ENCODE data around the gene RPL29.

The RPL29 gene

GRCh38 chr3:52025453-52025852 is 29.8 kb upstream of the RPL29 start:
- DNase-seq (ENCODE audit: low spot score) = no peak

- DNase-seq (ENCODE audit: low spot score) = no peak
Observed at GRCh38 chr3:52024765-52025452, 29.2 kb upstream of the RPL29 start.

GRCh38 chr3:52023860-52024764 is 28.4 kb upstream of the RPL29 start:
- DNase-seq (ENCODE audit: low spot score) = no peak

GRCh38 chr3:52023101-52023770 is 27.5 kb upstream of the RPL29 start:
- no peak for DNase-seq (ENCODE audit: low spot score)

- DNase-seq (ENCODE audit: low spot score) = no peak
Observed at GRCh38 chr3:52022323-52023100, 26.8 kb upstream of the RPL29 start.

GRCh38 chr3:52021489-52022268 is 26.0 kb upstream of the RPL29 start:
- DNase-seq (ENCODE audit: low spot score) = no peak

GRCh38 chr3:52020796-52021195 is 25.1 kb upstream of the RPL29 start:
- no peak for DNase-seq (ENCODE audit: low spot score)

GRCh38 chr3:52019352-52020080 is 23.8 kb upstream of the RPL29 start:
- DNase-seq (ENCODE audit: low spot score) = no peak

- no peak for DNase-seq (ENCODE audit: low spot score)
Observed at GRCh38 chr3:52018319-52019000, 22.8 kb upstream of the RPL29 start.

- DNase-seq (ENCODE audit: low spot score) = no peak
Observed at GRCh38 chr3:52017586-52017985, 21.9 kb upstream of the RPL29 start.

GRCh38 chr3:52015438-52016228 is 19.9 kb upstream of the RPL29 start:
- DNase-seq (ENCODE audit: low spot score) = no peak

GRCh38 chr3:52014613-52015012 is 18.9 kb upstream of the RPL29 start:
- no peak for DNase-seq (ENCODE audit: low spot score)

GRCh38 chr3:52013802-52014598 is 18.3 kb upstream of the RPL29 start:
- no peak for DNase-seq (ENCODE audit: low spot score)

GRCh38 chr3:52012699-52013098 is 17.0 kb upstream of the RPL29 start:
- no peak for DNase-seq (ENCODE audit: low spot score)

- DNase-seq (ENCODE audit: low spot score) = no peak
Observed at GRCh38 chr3:52010431-52010830, 14.7 kb upstream of the RPL29 start.

GRCh38 chr3:52007291-52007690 is 11.6 kb upstream of the RPL29 start:
- no peak for DNase-seq (ENCODE audit: low spot score)

- no peak for DNase-seq (ENCODE audit: low spot score)
Observed at GRCh38 chr3:52006820-52007133, 11.1 kb upstream of the RPL29 start.

GRCh38 chr3:52006017-52006819 is 10.5 kb upstream of the RPL29 start:
- no peak for DNase-seq (ENCODE audit: low spot score)
